HG02840 (cell line): ENCODE results near the gene PAX5.

Experiments used
- ATAC-seq: cut with Tn5 transposase; IDR thresholded peaks from one replicate; pipeline ENCODE4 v1.9.1; 2021; ENCODE audit warnings: mild to moderate bottlenecking, moderate library complexity, moderate number of reproducible peaks; ENCODE audit not compliant: unreplicated experiment, low FRiP score

The PAX5 gene

GRCh38 chr9:36936498-36936831 lies 97.6 kb downstream of the PAX5 start:
- ATAC-seq = no peak

- no peak for ATAC-seq
Observed at GRCh38 chr9:36935768-36936497, 98.1 kb downstream of the PAX5 start.

GRCh38 chr9:36935332-36935731 lies 98.7 kb downstream of the PAX5 start:
- no peak for ATAC-seq

- no peak for ATAC-seq
Observed at GRCh38 chr9:36934478-36935065, 99.5 kb downstream of the PAX5 start.

- no peak for ATAC-seq
Observed at GRCh38 chr9:36933676-36934215, 100.3 kb downstream of the PAX5 start.

- ATAC-seq = no peak
Observed at GRCh38 chr9:36932198-36932597, 101.9 kb downstream of the PAX5 start.

- no peak for ATAC-seq
Observed at GRCh38 chr9:36930941-36931340, 103.1 kb downstream of the PAX5 start.

GRCh38 chr9:36929350-36929675 lies 104.8 kb downstream of the PAX5 start:
- no peak for ATAC-seq

GRCh38 chr9:36928670-36929349 lies 105.3 kb downstream of the PAX5 start:
- ATAC-seq = peak; percentile 48

- no peak for ATAC-seq
Observed at GRCh38 chr9:36928210-36928609, 105.9 kb downstream of the PAX5 start.

- ATAC-seq = no peak
Observed at GRCh38 chr9:36924757-36925432, 109.2 kb downstream of the PAX5 start.

GRCh38 chr9:36924071-36924470 lies 110.0 kb downstream of the PAX5 start:
- no peak for ATAC-seq

- ATAC-seq = no peak
Observed at GRCh38 chr9:36923025-36923625, 110.9 kb downstream of the PAX5 start.

GRCh38 chr9:36922548-36922947 lies 111.5 kb downstream of the PAX5 start:
- ATAC-seq = no peak

GRCh38 chr9:36914212-36914577 lies 119.9 kb downstream of the PAX5 start:
- ATAC-seq = no peak

- no peak for ATAC-seq
Observed at GRCh38 chr9:36913393-36914211, 120.5 kb downstream of the PAX5 start.

GRCh38 chr9:36912620-36913019 lies 121.4 kb downstream of the PAX5 start:
- no peak for ATAC-seq

GRCh38 chr9:36911601-36912412 lies 122.3 kb downstream of the PAX5 start:
- no peak for ATAC-seq

GRCh38 chr9:36911037-36911436 lies 123.0 kb downstream of the PAX5 start:
- ATAC-seq = no peak
